Retinal pigment epithelial cell (primary cell): Measurements from ENCODE around the gene AMDHD1.
"Not testable (repeated sequence)": the region's sequence is repeated elsewhere in the genome, so short reads cannot be mapped to it uniquely, and the experiment has no call there.

Source experiments
- DNase-seq: peaks from one replicate; pipeline ENCODE4 v3.0.0-alpha.2; 2010; ENCODE audit warnings: low read depth
- H3K4me3 ChIP-seq: 2 replicates; pipeline ENCODE4 v1.5.1; 2011; ENCODE audit warnings: mild to moderate bottlenecking, low read length, control low read depth, moderate library complexity
- TF ChIP-seq, protein P1 (sequence below): conservative IDR thresholded peaks from 2 replicates; pipeline ENCODE4 v1.5.1; 2011; ENCODE audit warnings: low read depth, low read length, control low read depth, inconsistent platforms

Gene AMDHD1

DNA sequence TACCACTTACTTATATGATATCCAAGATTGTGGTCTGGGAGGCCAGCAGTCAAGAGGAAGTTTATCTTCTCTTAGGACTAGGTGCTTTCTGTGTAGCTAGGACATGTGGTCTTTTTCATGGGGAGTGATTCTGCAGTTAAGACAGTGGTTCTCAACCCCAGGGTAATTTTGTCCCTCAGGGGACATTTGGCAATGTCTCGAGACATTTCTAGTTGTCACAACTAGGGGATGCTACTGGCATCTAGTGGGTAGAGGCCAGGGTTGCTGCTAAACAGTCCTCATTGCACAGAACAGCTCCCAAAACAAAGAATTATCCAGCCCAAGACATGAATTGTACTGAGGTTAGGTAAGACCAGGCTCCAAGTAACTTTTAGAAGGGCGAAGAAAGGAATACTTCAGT is 20.0 kb downstream of the AMDHD1 start:
- no peak overlapping the region for H3K4me3 ChIP-seq
- TF ChIP-seq, protein P1, sequence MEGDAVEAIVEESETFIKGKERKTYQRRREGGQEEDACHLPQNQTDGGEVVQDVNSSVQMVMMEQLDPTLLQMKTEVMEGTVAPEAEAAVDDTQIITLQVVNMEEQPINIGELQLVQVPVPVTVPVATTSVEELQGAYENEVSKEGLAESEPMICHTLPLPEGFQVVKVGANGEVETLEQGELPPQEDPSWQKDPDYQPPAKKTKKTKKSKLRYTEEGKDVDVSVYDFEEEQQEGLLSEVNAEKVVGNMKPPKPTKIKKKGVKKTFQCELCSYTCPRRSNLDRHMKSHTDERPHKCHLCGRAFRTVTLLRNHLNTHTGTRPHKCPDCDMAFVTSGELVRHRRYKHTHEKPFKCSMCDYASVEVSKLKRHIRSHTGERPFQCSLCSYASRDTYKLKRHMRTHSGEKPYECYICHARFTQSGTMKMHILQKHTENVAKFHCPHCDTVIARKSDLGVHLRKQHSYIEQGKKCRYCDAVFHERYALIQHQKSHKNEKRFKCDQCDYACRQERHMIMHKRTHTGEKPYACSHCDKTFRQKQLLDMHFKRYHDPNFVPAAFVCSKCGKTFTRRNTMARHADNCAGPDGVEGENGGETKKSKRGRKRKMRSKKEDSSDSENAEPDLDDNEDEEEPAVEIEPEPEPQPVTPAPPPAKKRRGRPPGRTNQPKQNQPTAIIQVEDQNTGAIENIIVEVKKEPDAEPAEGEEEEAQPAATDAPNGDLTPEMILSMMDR = peak; percentile 22
- no peak for DNase-seq

DNA sequence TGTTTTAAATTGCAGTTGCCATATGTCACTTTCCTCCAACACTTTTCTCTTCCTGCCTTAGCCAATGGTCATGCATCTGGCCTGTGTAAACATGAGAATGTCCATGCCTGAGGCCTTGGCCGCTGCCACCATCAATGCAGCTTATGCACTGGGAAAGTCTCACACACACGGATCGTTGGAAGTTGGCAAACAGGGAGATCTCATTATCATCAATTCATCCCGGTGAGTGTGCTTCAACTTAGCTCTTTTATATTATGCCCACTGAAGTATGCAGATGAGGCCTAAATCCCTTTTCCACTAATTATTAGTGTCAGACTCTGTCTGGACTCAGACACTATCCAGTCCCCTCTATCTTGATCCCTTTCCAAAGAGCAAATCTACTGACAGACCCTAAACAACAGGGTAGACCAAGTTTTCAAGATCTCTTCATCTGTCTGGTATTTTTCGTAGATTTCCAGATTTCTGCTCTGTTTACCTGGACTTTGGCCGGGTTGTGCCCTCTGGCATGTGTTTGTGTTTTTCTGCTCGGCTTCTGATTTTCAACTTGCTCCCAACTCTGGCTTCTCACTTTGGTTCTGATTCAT is 23.2 kb downstream of the AMDHD1 start:
- DNase-seq = no peak
- TF ChIP-seq, protein P1 = no peak
- H3K4me3 ChIP-seq = no peak overlapping the region

GRCh38 chr12:95967301-95967700 is 24.2 kb downstream of the AMDHD1 start:
- no peak for DNase-seq

DNA sequence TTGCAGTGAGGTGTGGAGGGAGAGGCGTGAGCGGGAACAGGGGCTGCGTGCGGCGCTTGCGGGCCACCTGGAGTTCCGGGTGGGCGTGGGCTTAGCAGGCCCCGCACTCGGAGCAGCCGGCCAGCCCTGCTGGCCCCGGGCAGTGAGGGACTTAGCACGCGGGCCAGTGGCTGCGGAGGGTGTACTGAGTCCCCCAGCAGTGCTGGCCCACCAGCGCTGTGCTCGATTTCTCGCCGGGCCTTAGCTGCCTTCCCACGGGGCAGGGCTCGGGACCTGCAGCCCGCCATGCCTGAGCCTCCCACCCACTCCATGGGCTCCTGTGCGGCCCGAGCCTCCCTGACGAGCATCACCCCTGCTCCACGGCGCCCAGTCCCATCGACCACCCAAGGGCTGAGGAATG is 26.0 kb downstream of the AMDHD1 start:
- not testable (repeated sequence) for DNase-seq, H3K4me3 ChIP-seq

More at GRCh38 chr12:95967301-95967700, 24.2 kb downstream of the AMDHD1 start:
- TF ChIP-seq, protein P1 = no peak
- no peak overlapping the region for H3K4me3 ChIP-seq

DNA sequence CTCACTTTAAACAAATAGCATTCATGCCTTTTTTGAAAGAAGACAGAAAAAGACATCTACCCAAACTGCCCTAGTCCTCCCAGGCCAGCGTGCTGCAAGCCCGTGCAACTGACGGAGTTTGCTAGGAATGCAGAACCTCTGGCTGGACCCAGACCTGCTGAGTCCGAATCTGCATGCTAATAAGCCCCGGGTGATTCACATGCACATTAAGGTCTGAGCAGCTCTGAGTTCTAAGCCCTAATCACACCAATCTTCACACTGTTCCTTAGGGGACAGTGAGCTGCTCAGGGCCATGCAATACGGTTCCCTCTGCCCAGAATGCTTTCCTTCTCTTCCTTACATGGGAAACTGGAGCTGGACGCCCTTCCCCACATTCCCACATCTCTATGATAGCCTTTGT is 27.8 kb downstream of the AMDHD1 start:
- no peak overlapping the region for H3K4me3 ChIP-seq
- DNase-seq = peak; percentile 7
- TF ChIP-seq, protein P1 = no peak

- TF ChIP-seq, protein P1 = no peak
- H3K4me3 ChIP-seq = no peak overlapping the region
- no peak for DNase-seq
Observed at GRCh38 chr12:95972832-95973456, 29.8 kb downstream of the AMDHD1 start.

DNA sequence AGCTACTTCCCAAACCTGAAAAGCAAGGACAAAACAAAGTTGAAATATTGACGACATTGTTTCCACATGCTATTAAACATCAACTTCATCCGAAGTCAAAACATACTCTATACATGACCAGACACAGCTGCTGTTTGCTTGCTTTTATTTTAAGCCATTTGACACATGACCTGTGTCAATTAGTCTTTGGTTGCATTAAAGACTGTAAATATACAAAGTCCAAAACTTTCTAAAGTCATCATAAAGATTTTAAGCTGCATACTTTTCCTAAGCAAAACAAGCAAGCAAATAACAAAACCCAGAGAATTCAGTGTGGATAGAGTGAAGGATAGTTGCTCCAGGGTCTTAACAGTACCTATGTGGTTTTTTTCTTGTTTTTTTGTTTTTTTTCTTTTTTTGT is 31.2 kb downstream of the AMDHD1 start:
- TF ChIP-seq, protein P1 = no peak
- DNase-seq = no peak
- no peak overlapping the region for H3K4me3 ChIP-seq

- TF ChIP-seq, protein P1 = no peak
- no peak for DNase-seq
- H3K4me3 ChIP-seq = no peak overlapping the region
Observed at GRCh38 chr12:95975491-95975890, 32.4 kb downstream of the AMDHD1 start.
